Measurements from ENCODE around the gene GALR2. TPM values are rescaled to one million over a fixed set of nuclear protein-coding genes. Genes with fewer than 3 reads are reported as not detected.

The GALR2 gene
- total and polyA plus RNA-seq, 10 of the 15 experiments (the other 5 are each of a cell fraction or from before 2014, with no cell fraction given) = 0.06 to 1.2 (median 0.22) TPM; not detected in 5

- H3K27ac ChIP-seq (ENCODE audit: control insufficient read depth, insufficient read depth) = no peak overlapping the region
- no peaks in the 10 kb centered on the region for H3K27me3 ChIP-seq (replicated peaks in 1 of 2; ENCODE audit: control insufficient read depth in 2 of 2, insufficient read depth in 2 of 2, low read length in 1 of 2)
- H3K9ac ChIP-seq (ENCODE audit: control insufficient read depth, insufficient read depth, low read length) = no peak overlapping the region
- no peak overlapping the region for H2AFZ ChIP-seq (ENCODE audit: control insufficient read depth, low read depth, low read length)
- no peaks in the 10 kb centered on the region for H3K4me1 ChIP-seq (ENCODE audit: control insufficient read depth, insufficient read depth, low read length)
- H3K36me3 ChIP-seq (ENCODE audit: control insufficient read depth in 2 of 2, insufficient read depth in 2 of 2, low read length in 1 of 2) = peaks cover 20 to 36% of the 10 kb centered on the region in 2 experiments; a peak in 3 of 4 replicates
- ChIA-PET POLR2A (no interaction called here), CTCF (interaction anchor here (1.8 kb wide), 1 partner anchor 42 kb away, joined by 4 read pairs; no protein-coding TSS in a partner anchor), SMC1A (ENCODE audit: uncharacterized antibody, unreplicated experiment) (interaction anchor here (0.9 kb wide), 1 partner anchor 10 kb away, joined by 3 read pairs; no protein-coding TSS in a partner anchor), RAD21 (ENCODE audit: unreplicated experiment) (no interaction called here)
- no peak for ATAC-seq
- DNase-seq (ENCODE audit: low read depth, low spot score) = no peak
- in situ Hi-C loops (cut with MboI) (no loop called here), intact Hi-C loops (cut with micrococcal nuclease; ENCODE audit: unreplicated experiment) (no loop called here)
- TF ChIP-seq CTCF (IDR thresholded peaks at IDR 0.05 in 2 of 3, conservative IDR thresholded peaks at IDR 0.05 in 1 of 3; ENCODE audit: control insufficient read depth in 2 of 3, extremely low read depth in 1 of 3, insufficient read depth in 1 of 3, low read depth in 3 of 3, low read length in 3 of 3) (no peak), ESRRA (IDR thresholded peaks at IDR 0.05; ENCODE audit: low read length) (no peak), ATF2 (IDR thresholded peaks at IDR 0.05; ENCODE audit: low read length) (no peak), GATAD2B (conservative IDR thresholded peaks at IDR 0.05; ENCODE audit: low read depth) (no peak), RELB (IDR thresholded peaks at IDR 0.05; ENCODE audit: low read depth) (no peak), BMI1 (IDR thresholded peaks at IDR 0.05; ENCODE audit: borderline replicate concordance) (no peak)
- H3K4me2 ChIP-seq (ENCODE audit: control insufficient read depth, insufficient read depth) = no peak overlapping the region
- no peaks in the 10 kb centered on the region for H3K9me3 ChIP-seq (replicated peaks; ENCODE audit: control insufficient read depth, insufficient read depth, low read length)
- 94% methylated on average over 4 of the region's 4 CpGs for WGBS (ENCODE audit: insufficient coverage, insufficient replicate concordance, low lambda C conversion rate, missing lambda C conversion rate)
- BruUV-seq (replicated peaks) = no TSS peak
- H4K20me1 ChIP-seq (ENCODE audit: control insufficient read depth, insufficient read depth) = no peaks in the 10 kb centered on the region
- no peak overlapping the region for H3K4me3 ChIP-seq
- H3K79me2 ChIP-seq (ENCODE audit: control insufficient read depth, insufficient read depth, low read length) = no peaks in the 10 kb centered on the region
- FAIRE-seq = no peak
Measured at GRCh38 chr17:76054112-76054476, 20.5 kb upstream of the GALR2 start.

Measured in GM12878 (cell line).